HepG2 (cell line): ENCODE results near the gene MRPS14. TPM values are rescaled to one million over a fixed set of nuclear protein-coding genes. Genes with fewer than 3 reads are reported as not detected.

Experiments
- ATAC-seq: fragments of 200-7000 bp; cut with Tn5 transposase; 3 replicates; pipeline ENCODE4 v1.9.1; 2020; ENCODE audit warnings: mild to moderate bottlenecking, moderate library complexity
- BruUV-seq: library from RNA; stranded (reverse); fragments of 400-500 nt; replicated peaks from 2 replicates; lab custom pipeline; 2021; lab: Mats Ljungman, UMichigan
- CTCF ChIA-PET: fragments of 300-600 bp; formaldehyde crosslinking; extraction: SDS; loops from one replicate; lab custom pipeline; 2021; ENCODE audit warnings: low total read pairs, inconsistent platforms, low intra/inter-chr PET ratio; lab: Yijun Ruan, JAX
- POLR2A ChIA-PET: fragments of 350-600 bp; sonication (Branson Sonifier 250); formaldehyde crosslinking; loops from one replicate; lab custom pipeline; 2020; ENCODE audit warnings: antibody characterized with exemption, inconsistent platforms; lab: Yijun Ruan, JAX
- DNase-seq: peaks from one replicate; pipeline ENCODE4 v3.0.0-alpha.2; 2015; ENCODE audit warnings: low spot score
- FAIRE-seq: peaks from 3 replicates; lab custom pipeline; 2011; peaks lifted over from hg19 to GRCh38; lab: Jason Lieb, UNC
- H2AFZ ChIP-seq: one replicate; pipeline ENCODE4 v1.6.1; 2011; ENCODE audit warnings: low read length, inconsistent platforms
- H3K27ac ChIP-seq: fragments of 300-600 bp; 3 replicates; pipeline ENCODE4 v1.8.0; 2011; ENCODE audit warnings: mixed run types, mild to moderate bottlenecking, mixed read lengths, low read length, inconsistent platforms; ENCODE audit not compliant: insufficient read depth; ENCODE audit errors: extremely low read length
- H3K27me3 ChIP-seq, 2 experiments: fragments of 200-600 bp in 1 of 2; 2 replicates in 1 of 2; 3 replicates in 1 of 2; pipeline versions ENCODE4 v1.6.0 to v1.8.0; 2011; ENCODE audit warnings: low read length in 2 of 2, mild to moderate bottlenecking in 2 of 2, moderate library complexity in 2 of 2, inconsistent platforms in 1 of 2; ENCODE audit not compliant: insufficient read depth in 2 of 2, control insufficient read depth in 1 of 2
- H3K36me3 ChIP-seq, 2 experiments: fragments of 200-600 bp in 1 of 2; replicated peaks in 1 of 2; 2 replicates in 1 of 2; 3 replicates in 1 of 2; pipeline versions ENCODE4 v1.5.1 to v1.8.0; 2011; ENCODE audit warnings: low read length in 2 of 2, inconsistent platforms in 1 of 2; ENCODE audit not compliant: insufficient read depth in 2 of 2, control insufficient read depth in 1 of 2
- H3K4me1 ChIP-seq: 2 replicates; pipeline ENCODE4 v1.5.1; 2012; ENCODE audit warnings: low read length, inconsistent platforms; ENCODE audit not compliant: insufficient read depth
- H3K4me2 ChIP-seq: 2 replicates; pipeline ENCODE4 v1.6.0; 2011; ENCODE audit warnings: low read depth, low read length, inconsistent platforms
- H3K4me3 ChIP-seq, 3 experiments: fragments of 200-600 bp in 1 of 3; sonication (generic), shearing (Covaris generic) in 1 of 3; replicated peaks in 1 of 3; 2 replicates each; pipeline ENCODE4 v1.5.1; 2011 to 2016; ENCODE audit warnings: low read length in 3 of 3, inconsistent platforms in 2 of 3, low read depth in 2 of 3, mild to moderate bottlenecking in 2 of 3, control low read depth in 1 of 3, mixed read lengths in 1 of 3; ENCODE audit not compliant: insufficient read depth in 1 of 3
- H3K79me2 ChIP-seq: one replicate; pipeline ENCODE4 v1.6.1; 2011; ENCODE audit warnings: low read length, inconsistent platforms; ENCODE audit not compliant: insufficient read depth
- H3K9ac ChIP-seq: 2 replicates; pipeline ENCODE4 v1.6.0; 2011; ENCODE audit warnings: mild to moderate bottlenecking, low read depth, low read length, inconsistent platforms; ENCODE audit not compliant: insufficient read depth
- H3K9me3 ChIP-seq: 2 replicates; pipeline ENCODE4 v1.5.1; 2012; ENCODE audit warnings: mild to moderate bottlenecking, low read length
- H4K20me1 ChIP-seq: 2 replicates; pipeline ENCODE4 v1.6.0; 2011; ENCODE audit warnings: inconsistent platforms, mild to moderate bottlenecking, low read length, moderate library complexity; ENCODE audit not compliant: insufficient read depth
- NFE2L1 ChIP-seq: sonication (generic); formaldehyde crosslinking; IDR thresholded peaks from 2 replicates; pipeline ENCODE4 v1.4.0; 2020; ENCODE audit warnings: missing genetic modification reagents, mild to moderate bottlenecking, borderline replicate concordance
- PAX8 ChIP-seq: sonication (generic); formaldehyde crosslinking; IDR thresholded peaks from 2 replicates; pipeline ENCODE4 v1.8.0; 2022; ENCODE audit warnings: mild to moderate bottlenecking, missing genetic modification reagents, borderline replicate concordance
- TCF7L2 ChIP-seq: IDR thresholded peaks from 2 replicates; pipeline ENCODE4 v1.6.1; 2011; ENCODE audit warnings: mild to moderate bottlenecking, low read depth, low read length, moderate library complexity
- XRCC5 ChIP-seq: fragments of 200-400 bp; formaldehyde crosslinking; optimal IDR thresholded peaks from 2 replicates; pipeline ENCODE3; 2017; ENCODE audit warnings: mild to moderate bottlenecking, low read length
- ZFP36L1 ChIP-seq: sonication (generic); formaldehyde crosslinking; IDR thresholded peaks from 2 replicates; pipeline ENCODE4 v1.8.0; 2022; ENCODE audit warnings: mild to moderate bottlenecking, missing genetic modification reagents, moderate library complexity
- ZNF326 ChIP-seq: sonication (generic); formaldehyde crosslinking; IDR thresholded peaks from 2 replicates; pipeline ENCODE4 v1.4.0; 2020; ENCODE audit warnings: missing genetic modification reagents, borderline replicate concordance
- ZNF510 ChIP-seq: sonication (generic); formaldehyde crosslinking; IDR thresholded peaks from 2 replicates; pipeline ENCODE4 v1.4.0; 2020; ENCODE audit warnings: low read depth, mild to moderate bottlenecking, missing genetic modification reagents
- ZNF564 ChIP-seq: sonication (generic); formaldehyde crosslinking; IDR thresholded peaks from 2 replicates; pipeline ENCODE4 v1.8.1; 2023; ENCODE audit warnings: mild to moderate bottlenecking, missing genetic modification reagents
- WGBS: methylation state at CpG from one replicate; pipeline ENCODE4 v1.1.6; 2017; ENCODE audit warnings: low lambda C conversion rate; 5-methylcytosine and 5-hydroxymethylcytosine counted together
- in situ Hi-C: cut with HindIII; loops from 2 replicates; pipeline ENCODE4 v1.10.0; 2017; ENCODE audit warnings: low pct_unique_long_range_greater_than_20kb; ENCODE audit not compliant: extremely low pct_ligation_motif_present
- intact Hi-C: fragments of 100-400 bp; cut with micrococcal nuclease; formaldehyde crosslinking; loops from one replicate; pipeline ENCODE4 v1.10.0; 2022; ENCODE audit not compliant: unreplicated experiment
- polyA plus RNA-seq, 8 experiments: library from polyadenylated mRNA; depleted of rRNA in 3 of 8; stranded (reverse) in 7 of 8; unstranded in 1 of 8; fragments of >200 nt; fragmentation: Illumina TruSeq in 4 of 8; extraction: Trizol in 4 of 8; gene quantifications; 2 replicates each; pipeline versions ENCODE4 v1.2.1 to v1.2.3, GENCODE V29; 2011 to 2016; ENCODE audit warnings: low read depth in 4 of 8, missing spikeins in 1 of 8, mixed read lengths in 1 of 8; ENCODE audit not compliant: insufficient read depth in 1 of 8
- total RNA-seq, 5 experiments: library from RNA; depleted of rRNA; stranded (reverse); fragments of >200 nt; fragmentation: Illumina TruSeq; extraction: Trizol; gene quantifications; 2 replicates each; pipeline ENCODE4 v1.2.3, GENCODE V29; 2016; ENCODE audit warnings: low read depth in 1 of 5
- TF ChIP-seq, protein P1 (sequence below): sonication (generic); formaldehyde crosslinking; IDR thresholded peaks from 2 replicates; pipeline ENCODE4 v1.9.0; 2021; ENCODE audit warnings: missing genetic modification reagents, borderline replicate concordance
- TF ChIP-seq, protein P2 (sequence below), 2 experiments: fragments of 450-650 bp in 1 of 2; sonication (generic) in 1 of 2; formaldehyde crosslinking; IDR thresholded peaks; 2 replicates each; pipeline versions ENCODE4 v1.5.0 to v1.8.0; 2020 to 2022; ENCODE audit warnings: mild to moderate bottlenecking in 1 of 2, missing genetic modification reagents in 1 of 2
- TF ChIP-seq, protein P3 (sequence below), 2 experiments: fragments of 450-650 bp in 1 of 2; sonication (generic) in 1 of 2; formaldehyde crosslinking in 1 of 2; IDR thresholded peaks; 2 replicates each; pipeline versions ENCODE4 v1.6.1 to v1.8.0; 2016 to 2022; ENCODE audit warnings: antibody characterized with exemption in 1 of 2, mild to moderate bottlenecking in 1 of 2, missing genetic modification reagents in 1 of 2

MRPS14 gene
- total and polyA plus RNA-seq, 2 of the 13 experiments (the other 11 are each of a cell fraction or from before 2014, with no cell fraction given) = 36.6 to 43.2 TPM

DNA sequence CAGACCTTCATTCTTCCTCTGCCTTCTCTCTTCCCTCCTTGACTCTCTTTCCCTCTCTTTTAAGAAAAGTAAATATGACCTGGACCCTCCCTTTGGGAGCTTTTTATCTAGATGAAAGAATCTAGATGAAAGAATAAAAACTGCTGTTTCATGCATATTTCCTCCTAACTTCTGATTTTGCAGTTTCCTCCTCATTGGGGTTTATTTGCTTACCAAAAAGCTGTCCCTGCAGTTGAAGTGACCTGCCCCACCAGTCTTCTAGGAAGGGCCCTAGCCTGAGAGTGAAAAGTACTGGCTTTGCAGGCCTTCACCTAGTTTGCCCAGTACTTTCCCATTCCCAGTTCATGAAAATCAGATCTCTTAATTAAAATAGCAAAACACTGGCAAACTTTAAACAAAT, 51.8 kb downstream of the MRPS14 start (continued):
- no peak for TF ChIP-seq ZNF564
- TF ChIP-seq XRCC5 = no peak
- no peak for TF ChIP-seq ZNF326 (CRISPR knock-in tag)
- TF ChIP-seq, protein P1, sequence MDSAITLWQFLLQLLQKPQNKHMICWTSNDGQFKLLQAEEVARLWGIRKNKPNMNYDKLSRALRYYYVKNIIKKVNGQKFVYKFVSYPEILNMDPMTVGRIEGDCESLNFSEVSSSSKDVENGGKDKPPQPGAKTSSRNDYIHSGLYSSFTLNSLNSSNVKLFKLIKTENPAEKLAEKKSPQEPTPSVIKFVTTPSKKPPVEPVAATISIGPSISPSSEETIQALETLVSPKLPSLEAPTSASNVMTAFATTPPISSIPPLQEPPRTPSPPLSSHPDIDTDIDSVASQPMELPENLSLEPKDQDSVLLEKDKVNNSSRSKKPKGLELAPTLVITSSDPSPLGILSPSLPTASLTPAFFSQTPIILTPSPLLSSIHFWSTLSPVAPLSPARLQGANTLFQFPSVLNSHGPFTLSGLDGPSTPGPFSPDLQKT (CRISPR knock-in tag) = no peak

DNA sequence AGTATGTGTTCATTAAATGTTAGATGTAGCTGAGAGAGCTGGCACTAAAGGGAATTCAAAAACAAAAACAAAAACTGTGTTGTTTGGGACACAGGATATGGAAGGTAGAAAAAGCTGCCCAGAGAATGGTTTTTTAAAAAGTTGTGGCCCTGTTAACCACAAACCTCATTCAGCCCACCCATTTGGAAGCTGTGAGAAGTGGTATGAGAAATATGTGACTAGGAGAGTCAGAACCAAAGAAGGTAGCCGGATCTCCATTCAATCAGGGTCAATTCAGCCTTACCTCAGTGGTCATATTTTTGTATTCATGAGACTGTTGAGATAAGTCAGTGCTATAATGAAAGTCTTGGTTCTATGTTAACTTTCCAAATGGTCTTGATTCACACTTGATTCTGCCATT, 53.2 kb downstream of the MRPS14 start:
- in situ Hi-C loops = no loop called here
- POLR2A ChIA-PET = no interaction called here
- H3K9me3 ChIP-seq = no peaks in the 10 kb centered on the region
- TF ChIP-seq, protein P2, sequence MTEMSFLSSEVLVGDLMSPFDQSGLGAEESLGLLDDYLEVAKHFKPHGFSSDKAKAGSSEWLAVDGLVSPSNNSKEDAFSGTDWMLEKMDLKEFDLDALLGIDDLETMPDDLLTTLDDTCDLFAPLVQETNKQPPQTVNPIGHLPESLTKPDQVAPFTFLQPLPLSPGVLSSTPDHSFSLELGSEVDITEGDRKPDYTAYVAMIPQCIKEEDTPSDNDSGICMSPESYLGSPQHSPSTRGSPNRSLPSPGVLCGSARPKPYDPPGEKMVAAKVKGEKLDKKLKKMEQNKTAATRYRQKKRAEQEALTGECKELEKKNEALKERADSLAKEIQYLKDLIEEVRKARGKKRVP (CRISPR knock-in tag; IDR thresholded peaks at IDR 0.05) = no peak
- no peak for TF ChIP-seq ZFP36L1
- TF ChIP-seq TCF7L2 = no peak
- TF ChIP-seq, protein P3, sequence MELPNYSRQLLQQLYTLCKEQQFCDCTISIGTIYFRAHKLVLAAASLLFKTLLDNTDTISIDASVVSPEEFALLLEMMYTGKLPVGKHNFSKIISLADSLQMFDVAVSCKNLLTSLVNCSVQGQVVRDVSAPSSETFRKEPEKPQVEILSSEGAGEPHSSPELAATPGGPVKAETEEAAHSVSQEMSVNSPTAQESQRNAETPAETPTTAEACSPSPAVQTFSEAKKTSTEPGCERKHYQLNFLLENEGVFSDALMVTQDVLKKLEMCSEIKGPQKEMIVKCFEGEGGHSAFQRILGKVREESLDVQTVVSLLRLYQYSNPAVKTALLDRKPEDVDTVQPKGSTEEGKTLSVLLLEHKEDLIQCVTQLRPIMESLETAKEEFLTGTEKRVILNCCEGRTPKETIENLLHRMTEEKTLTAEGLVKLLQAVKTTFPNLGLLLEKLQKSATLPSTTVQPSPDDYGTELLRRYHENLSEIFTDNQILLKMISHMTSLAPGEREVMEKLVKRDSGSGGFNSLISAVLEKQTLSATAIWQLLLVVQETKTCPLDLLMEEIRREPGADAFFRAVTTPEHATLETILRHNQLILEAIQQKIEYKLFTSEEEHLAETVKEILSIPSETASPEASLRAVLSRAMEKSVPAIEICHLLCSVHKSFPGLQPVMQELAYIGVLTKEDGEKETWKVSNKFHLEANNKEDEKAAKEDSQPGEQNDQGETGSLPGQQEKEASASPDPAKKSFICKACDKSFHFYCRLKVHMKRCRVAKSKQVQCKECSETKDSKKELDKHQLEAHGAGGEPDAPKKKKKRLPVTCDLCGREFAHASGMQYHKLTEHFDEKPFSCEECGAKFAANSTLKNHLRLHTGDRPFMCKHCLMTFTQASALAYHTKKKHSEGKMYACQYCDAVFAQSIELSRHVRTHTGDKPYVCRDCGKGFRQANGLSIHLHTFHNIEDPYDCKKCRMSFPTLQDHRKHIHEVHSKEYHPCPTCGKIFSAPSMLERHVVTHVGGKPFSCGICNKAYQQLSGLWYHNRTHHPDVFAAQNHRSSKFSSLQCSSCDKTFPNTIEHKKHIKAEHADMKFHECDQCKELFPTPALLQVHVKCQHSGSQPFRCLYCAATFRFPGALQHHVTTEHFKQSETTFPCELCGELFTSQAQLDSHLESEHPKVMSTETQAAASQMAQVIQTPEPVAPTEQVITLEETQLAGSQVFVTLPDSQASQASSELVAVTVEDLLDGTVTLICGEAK (IDR thresholded peaks at IDR 0.05) = no peak
- TF ChIP-seq, protein P3 (CRISPR knock-in tag; IDR thresholded peaks at IDR 0.05) = no peak
- no peak for TF ChIP-seq PAX8
- no peak for TF ChIP-seq ZNF510 (CRISPR knock-in tag)
- TF ChIP-seq NFE2L1 = no peak

More for the DNA sequence above, 53.2 kb downstream of the MRPS14 start:
- H3K27me3 ChIP-seq = no peaks in the 10 kb centered on the region
- no TSS peak for BruUV-seq
- H4K20me1 ChIP-seq = no peaks in the 10 kb centered on the region
- no peaks in the 10 kb centered on the region for H3K36me3 ChIP-seq
- 94% methylated on average over 1 of the region's 1 CpG for WGBS
- CTCF ChIA-PET = no interaction called here
- H3K4me1 ChIP-seq = peaks cover 31% of the 10 kb centered on the region
- FAIRE-seq (no peak), ATAC-seq (no peak), DNase-seq (no peak)
- H3K27ac ChIP-seq = no peak overlapping the region
- no peak overlapping the region for H2AFZ ChIP-seq
- intact Hi-C loops = loop anchor here (2.0 kb wide), 1 partner anchor 15 kb away; no protein-coding TSS in a partner anchor
- H3K4me3 ChIP-seq = no peak overlapping the region
- no peaks in the 10 kb centered on the region for H3K79me2 ChIP-seq
- no peak overlapping the region for H3K9ac ChIP-seq
- H3K4me2 ChIP-seq = no peak overlapping the region
